GM10266 (cell line): ENCODE measurements around the gene DSCAML1.

Experiments
- DNase-seq: peaks from one replicate; pipeline ENCODE4 v3.0.0; 2012; ENCODE audit errors: extremely low spot score
- TF ChIP-seq, protein P1 (sequence below): IDR thresholded peaks from 2 replicates; pipeline ENCODE4 v1.5.1; 2012; ENCODE audit warnings: mild to moderate bottlenecking, low read depth; ENCODE audit not compliant: control insufficient read depth, insufficient read depth; ENCODE audit errors: missing control alignments

The DSCAML1 gene

DNA sequence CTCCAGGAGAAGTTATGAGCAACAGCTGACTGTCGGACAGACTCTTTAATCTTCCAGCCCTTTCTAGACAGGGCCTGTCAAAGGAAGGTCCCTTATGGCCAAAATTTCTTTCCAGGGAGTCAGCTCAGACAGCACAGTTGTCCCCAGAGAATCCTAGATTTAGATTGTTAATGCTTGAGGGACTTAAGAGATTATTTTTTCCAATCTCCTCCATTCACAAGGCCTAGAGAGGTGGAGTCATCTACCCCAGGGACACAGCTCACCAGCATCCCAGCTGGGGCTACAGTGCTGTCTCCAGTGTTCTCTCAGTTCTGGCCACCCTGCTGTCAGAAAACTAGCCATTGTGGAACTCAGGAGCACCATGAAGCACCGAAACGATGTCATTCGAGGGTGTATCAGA, 7.8 kb downstream of the DSCAML1 start:
- no peak for DNase-seq
- TF ChIP-seq, protein P1, sequence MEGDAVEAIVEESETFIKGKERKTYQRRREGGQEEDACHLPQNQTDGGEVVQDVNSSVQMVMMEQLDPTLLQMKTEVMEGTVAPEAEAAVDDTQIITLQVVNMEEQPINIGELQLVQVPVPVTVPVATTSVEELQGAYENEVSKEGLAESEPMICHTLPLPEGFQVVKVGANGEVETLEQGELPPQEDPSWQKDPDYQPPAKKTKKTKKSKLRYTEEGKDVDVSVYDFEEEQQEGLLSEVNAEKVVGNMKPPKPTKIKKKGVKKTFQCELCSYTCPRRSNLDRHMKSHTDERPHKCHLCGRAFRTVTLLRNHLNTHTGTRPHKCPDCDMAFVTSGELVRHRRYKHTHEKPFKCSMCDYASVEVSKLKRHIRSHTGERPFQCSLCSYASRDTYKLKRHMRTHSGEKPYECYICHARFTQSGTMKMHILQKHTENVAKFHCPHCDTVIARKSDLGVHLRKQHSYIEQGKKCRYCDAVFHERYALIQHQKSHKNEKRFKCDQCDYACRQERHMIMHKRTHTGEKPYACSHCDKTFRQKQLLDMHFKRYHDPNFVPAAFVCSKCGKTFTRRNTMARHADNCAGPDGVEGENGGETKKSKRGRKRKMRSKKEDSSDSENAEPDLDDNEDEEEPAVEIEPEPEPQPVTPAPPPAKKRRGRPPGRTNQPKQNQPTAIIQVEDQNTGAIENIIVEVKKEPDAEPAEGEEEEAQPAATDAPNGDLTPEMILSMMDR, result no peak

DNA sequence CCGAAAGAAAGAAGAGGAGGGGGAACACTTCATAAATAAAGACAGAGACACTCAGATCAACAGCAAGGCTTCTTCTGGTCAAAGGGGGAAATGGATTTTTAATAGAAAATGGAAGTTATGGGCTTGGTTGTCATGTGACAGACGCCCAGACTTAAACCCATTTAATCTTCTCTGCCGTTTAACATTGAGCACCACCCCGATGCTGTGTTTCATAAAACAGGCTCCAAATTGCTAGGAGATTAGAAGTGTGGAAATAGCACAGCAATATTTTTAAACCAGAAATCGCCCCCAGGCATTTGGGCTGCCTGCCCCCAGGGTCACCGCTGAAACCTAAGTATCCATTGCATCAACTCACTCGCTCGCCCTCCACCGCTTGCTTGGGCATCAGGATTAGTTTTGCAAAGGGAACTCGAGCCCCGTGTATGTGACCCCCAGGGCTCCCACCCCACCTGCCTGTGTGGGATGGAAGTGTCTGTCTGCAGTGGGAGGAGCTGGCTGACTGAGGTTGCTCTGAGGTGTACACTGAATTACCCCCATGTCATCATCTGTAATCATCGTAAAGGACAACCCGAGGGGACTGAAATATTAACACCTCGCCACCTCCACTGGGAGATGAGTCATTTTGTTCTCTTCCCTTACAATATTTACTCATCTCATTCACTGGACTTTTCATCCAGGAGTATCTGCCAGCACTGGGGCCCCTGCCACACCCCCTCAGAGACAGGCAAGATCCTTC, 10.7 kb downstream of the DSCAML1 start:
- TF ChIP-seq, protein P1, result no peak
- DNase-seq, result no peak

DNA sequence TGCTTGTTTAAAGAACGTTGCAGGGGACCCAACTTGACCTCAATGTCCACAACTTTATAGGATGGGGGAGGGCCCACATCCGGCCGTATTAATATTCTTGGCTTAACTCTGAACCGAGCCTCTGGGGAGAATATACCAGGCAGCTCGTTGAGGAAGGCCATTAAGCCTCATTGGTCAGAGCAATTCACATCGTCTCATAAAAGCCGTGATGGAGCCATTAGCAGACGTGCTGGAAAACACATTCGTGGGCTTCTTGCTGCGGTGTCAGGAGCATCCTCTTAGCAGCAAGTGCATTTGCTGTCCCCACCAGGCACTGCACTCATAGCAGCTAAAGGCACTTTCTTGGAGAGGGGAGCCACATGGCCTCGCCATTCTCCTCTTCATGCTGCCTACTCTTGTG, 14.9 kb downstream of the DSCAML1 start:
- DNase-seq, result no peak

DNA sequence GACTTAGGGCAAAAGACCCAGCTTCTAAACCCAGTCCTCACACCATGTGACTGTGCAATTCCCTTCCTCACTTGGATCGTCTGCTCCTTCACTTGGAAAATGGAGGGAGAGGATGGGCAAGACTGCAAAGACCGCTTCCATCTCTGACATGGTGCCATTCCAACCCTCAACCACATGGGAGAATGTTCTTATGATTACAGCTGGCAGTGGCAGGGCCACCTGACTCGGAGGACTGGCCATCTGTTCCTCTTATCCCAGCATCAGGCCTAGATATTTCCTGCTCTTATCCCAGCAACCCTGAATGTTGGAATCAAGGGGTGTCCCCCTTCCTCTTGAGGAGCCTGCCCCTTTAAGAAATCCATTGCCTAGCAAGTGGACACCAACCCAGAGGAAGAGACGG, 15.4 kb downstream of the DSCAML1 start:
- TF ChIP-seq, protein P1, result no peak
- DNase-seq, result no peak

More for the DNA sequence above, 14.9 kb downstream of the DSCAML1 start:
- TF ChIP-seq, protein P1, result no peak

DNA sequence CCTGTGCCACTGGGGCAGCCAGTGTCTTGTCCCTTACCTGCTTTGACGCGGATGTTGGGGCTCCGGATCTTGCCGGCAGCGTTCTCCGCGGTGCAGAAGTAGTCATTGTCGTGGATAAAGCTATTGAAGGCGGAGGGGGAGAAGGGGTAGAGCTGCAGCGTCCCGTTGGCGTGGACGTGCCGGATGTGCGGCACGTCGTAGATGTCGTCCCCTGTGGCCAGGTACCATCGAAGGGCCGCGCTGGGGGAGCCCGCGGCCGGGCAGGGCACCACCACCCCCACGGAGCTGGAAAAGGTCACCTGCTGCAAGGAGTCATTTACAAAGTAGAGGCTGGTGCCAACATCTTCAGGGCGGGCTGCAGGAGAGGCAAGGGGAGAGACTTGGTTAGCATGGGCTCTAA, 16.6 kb downstream of the DSCAML1 start:
- TF ChIP-seq, protein P1, result no peak

DNA sequence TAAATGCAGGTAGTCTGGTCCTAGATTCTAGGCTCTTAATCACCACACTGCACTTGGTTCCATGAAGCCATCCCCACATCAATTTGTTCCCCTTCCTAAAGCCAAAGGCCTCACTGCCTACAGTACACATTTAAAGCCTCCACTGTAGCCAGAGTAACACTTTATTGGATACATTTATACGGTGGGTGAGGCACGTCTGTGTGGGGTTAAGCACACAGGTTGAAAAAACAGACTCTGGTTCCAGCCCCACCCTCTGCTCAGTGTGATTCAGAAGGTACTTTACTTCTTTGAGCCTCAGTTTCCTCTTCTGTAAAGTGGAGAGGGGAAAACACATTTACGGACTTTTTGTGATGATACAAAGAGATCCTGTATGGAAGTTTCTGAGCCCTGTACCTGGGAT, 22.5 kb downstream of the DSCAML1 start:
- DNase-seq, result no peak
- TF ChIP-seq, protein P1, result no peak

More for the DNA sequence above, 16.6 kb downstream of the DSCAML1 start:
- no peak for DNase-seq

DNA sequence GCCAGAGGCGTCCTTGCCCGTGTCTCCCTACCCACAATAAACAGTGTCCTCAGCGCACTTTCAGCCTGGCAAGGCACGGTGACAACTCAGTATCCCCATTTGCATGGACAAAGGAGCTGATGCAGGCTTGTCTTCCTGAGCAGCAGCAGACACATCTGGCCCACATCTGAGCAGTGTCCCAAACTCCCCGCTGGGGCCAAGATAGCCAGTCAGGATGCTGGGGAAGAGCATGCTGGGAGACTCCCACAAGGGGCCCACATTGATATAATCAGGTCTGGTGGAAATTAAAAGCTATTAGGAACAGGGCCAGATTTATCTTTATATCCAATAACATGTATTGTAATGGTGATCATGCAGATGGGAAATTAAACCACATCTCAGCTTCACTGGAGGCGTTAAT, 24.7 kb downstream of the DSCAML1 start:
- DNase-seq, result no peak
- TF ChIP-seq, protein P1, result no peak
